ENCODE measurements around the gene LMAN2. TPM values are rescaled to one million over a fixed set of nuclear protein-coding genes. Genes with fewer than 3 reads are reported as not detected.

LMAN2 gene
- total and polyA plus RNA-seq, 10 donors = 50.1 to 211 (median 98.1) TPM

DNA sequence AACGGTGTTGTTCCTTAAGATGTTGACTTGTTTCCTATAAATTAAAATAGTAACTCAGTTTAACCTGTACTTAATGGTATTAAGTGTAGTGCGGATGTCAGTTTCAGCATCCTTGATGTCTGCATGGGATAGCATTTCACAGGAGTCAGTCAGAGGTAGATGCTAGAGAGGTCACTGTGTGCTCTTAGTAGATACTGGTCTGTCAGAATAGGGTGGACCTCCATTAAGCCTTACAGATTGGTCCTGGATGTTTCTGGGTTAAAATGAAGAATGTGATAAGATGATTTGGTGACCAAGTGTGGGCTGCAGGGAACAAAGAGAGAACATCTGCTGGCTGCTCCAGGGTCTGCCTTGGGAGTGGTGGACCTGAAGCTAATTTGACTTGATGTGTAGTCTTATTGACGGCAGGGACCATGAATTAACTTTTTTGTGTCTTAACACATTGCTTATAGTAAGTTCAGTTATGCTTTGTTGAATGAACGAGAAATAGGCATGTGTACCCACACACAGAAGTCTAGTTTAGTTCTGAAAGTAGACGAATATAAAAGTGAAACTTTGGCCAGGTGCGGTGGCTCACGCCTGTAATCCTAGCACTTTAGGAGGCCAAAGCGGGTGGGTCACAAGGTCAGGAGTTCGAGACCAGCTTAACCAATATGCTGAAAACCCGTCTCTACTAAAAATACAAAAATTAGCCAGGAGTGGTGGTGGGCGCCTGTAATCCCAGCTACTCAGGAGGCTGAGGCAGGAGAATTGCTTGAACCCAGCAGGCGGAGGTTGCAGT is 60.5 kb downstream of the LMAN2 start:
- peaks cover 0 to 100% (median 84%) of the 10 kb centered on the region in 6 donors for H3K36me3 ChIP-seq

GRCh38 chr5:177288191-177288590 is 63.3 kb downstream of the LMAN2 start:
- H3K9me3 ChIP-seq = no peaks in the 10 kb centered on the region
- intact Hi-C loops (cut with DNase I; ENCODE audit: low total_unique reads) = no loop called here
- no peaks in the 10 kb centered on the region for H3K27me3 ChIP-seq (replicated peaks in 1 of 7)
- H3K4me1 ChIP-seq = peaks cover 0 to 16% (median 0%) of the 10 kb centered on the region in 6 donors
- 88 to 97% (median 92%) methylated on average over 2 of the region's 2 CpGs for WGBS, 5 donors
- no peak for TF ChIP-seq POLR2A (IDR thresholded peaks at IDR 0.05)
- TF ChIP-seq, protein P1, sequence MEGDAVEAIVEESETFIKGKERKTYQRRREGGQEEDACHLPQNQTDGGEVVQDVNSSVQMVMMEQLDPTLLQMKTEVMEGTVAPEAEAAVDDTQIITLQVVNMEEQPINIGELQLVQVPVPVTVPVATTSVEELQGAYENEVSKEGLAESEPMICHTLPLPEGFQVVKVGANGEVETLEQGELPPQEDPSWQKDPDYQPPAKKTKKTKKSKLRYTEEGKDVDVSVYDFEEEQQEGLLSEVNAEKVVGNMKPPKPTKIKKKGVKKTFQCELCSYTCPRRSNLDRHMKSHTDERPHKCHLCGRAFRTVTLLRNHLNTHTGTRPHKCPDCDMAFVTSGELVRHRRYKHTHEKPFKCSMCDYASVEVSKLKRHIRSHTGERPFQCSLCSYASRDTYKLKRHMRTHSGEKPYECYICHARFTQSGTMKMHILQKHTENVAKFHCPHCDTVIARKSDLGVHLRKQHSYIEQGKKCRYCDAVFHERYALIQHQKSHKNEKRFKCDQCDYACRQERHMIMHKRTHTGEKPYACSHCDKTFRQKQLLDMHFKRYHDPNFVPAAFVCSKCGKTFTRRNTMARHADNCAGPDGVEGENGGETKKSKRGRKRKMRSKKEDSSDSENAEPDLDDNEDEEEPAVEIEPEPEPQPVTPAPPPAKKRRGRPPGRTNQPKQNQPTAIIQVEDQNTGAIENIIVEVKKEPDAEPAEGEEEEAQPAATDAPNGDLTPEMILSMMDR (IDR thresholded peaks at IDR 0.05 in 8 of 11, conservative IDR thresholded peaks at IDR 0.05 in 3 of 11) = no peak
- no peak for TF ChIP-seq POLR2AphosphoS5 (IDR thresholded peaks at IDR 0.05)
- H3K36me3 ChIP-seq = peaks cover 4 to 100% (median 84%) of the 10 kb centered on the region in 6 donors
- H3K4me3 ChIP-seq = no peak overlapping the region
- DNase-seq = no peak
- H3K27ac ChIP-seq = no peak overlapping the region

More for the DNA sequence above, 60.5 kb downstream of the LMAN2 start:
- Histone ChIP-seq H3K27me3 (replicated peaks in 1 of 7) (no peaks in the 10 kb centered on the region), H3K27ac (peak overlapping the region in 1 of 8 donors; percentile 66), H3K4me3 (no peak overlapping the region), H3K9me3 (no peaks in the 10 kb centered on the region), H3K4me1 (peaks cover 4 to 31% (median 9%) of the 10 kb centered on the region in 6 donors)
- TF ChIP-seq, protein P1 (IDR thresholded peaks at IDR 0.05 in 8 of 11, conservative IDR thresholded peaks at IDR 0.05 in 3 of 11) = no peak
- no peak for TF ChIP-seq POLR2A (IDR thresholded peaks at IDR 0.05)
- 77 to 91% (median 82%) methylated on average over 12 of the region's 12 CpGs for WGBS, 5 donors
- intact Hi-C loops (cut with DNase I; ENCODE audit: low total_unique reads) = no loop called here
- DNase-seq = no peak

Other genes starting within 250 kb of the LMAN2 start
- gene NSD1, start 217.9 kb downstream of the LMAN2 start, total RNA-seq = 100 to 1,000 TPM in 2 of 7 donors, 10 to 100 TPM in 5; 65.0 to 130 (median 79.7) TPM
- 1 to 10 TPM; 4.1 to 9.7 (median 5.0) TPM for gene NSD1, start 217.9 kb downstream of the LMAN2 start, polyA plus RNA-seq
- gene RAB24, start 47.9 kb downstream of the LMAN2 start, total RNA-seq = 10 to 100 TPM; 52.1 to 90.4 (median 80.8) TPM
- gene RAB24, start 47.9 kb downstream of the LMAN2 start, polyA plus RNA-seq = 100 to 1,000 TPM in 2 of 3 donors, 10 to 100 TPM in 1; 90.6 to 181 (median 170) TPM
- 100 to 1,000 TPM in 5 of 7 donors, 10 to 100 TPM in 2; 74.5 to 173 (median 106) TPM for gene PRELID1, start 47.9 kb downstream of the LMAN2 start, total RNA-seq
- 100 to 1,000 TPM; 131 to 174 (median 154) TPM for gene PRELID1, start 47.9 kb downstream of the LMAN2 start, polyA plus RNA-seq
- 10 to 100 TPM; 19.3 to 80.7 (median 26.7) TPM for gene MXD3, start 39.8 kb downstream of the LMAN2 start, total RNA-seq
- 10 to 100 TPM; 25.9 to 32.5 (median 26.2) TPM for gene MXD3, start 39.8 kb downstream of the LMAN2 start, polyA plus RNA-seq
- gene RGS14, start 6.3 kb upstream of the LMAN2 start, total RNA-seq = 100 to 1,000 TPM in 1 of 7 donors, 10 to 100 TPM in 6; 61.5 to 111 (median 77.1) TPM
- gene RGS14, start 6.3 kb upstream of the LMAN2 start, polyA plus RNA-seq = 10 to 100 TPM; 45.3 to 95.9 (median 61.6) TPM
- under 1 TPM in 5 of 7 donors, not detected in 2; 0.13 to 0.77 (median 0.19) TPM for gene SLC34A1, start 32.8 kb upstream of the LMAN2 start, total RNA-seq
- gene SLC34A1, start 32.8 kb upstream of the LMAN2 start, polyA plus RNA-seq = under 1 TPM in 2 of 3 donors, not detected in 1; 0.02 to 0.06 TPM
- not detected for gene PFN3, start 49.0 kb upstream of the LMAN2 start, total RNA-seq
- not detected for gene PFN3, start 49.0 kb upstream of the LMAN2 start, polyA plus RNA-seq
- gene F12, start 57.9 kb upstream of the LMAN2 start, total RNA-seq = 1 to 10 TPM in 3 of 7 donors, under 1 TPM in 4; 0.60 to 1.7 (median 0.94) TPM
- 1 to 10 TPM; 1.1 to 2.3 (median 1.3) TPM for gene F12, start 57.9 kb upstream of the LMAN2 start, polyA plus RNA-seq
- gene GRK6, start 75.0 kb upstream of the LMAN2 start, total RNA-seq = 100 to 1,000 TPM; 114 to 170 (median 149) TPM
- gene GRK6, start 75.0 kb upstream of the LMAN2 start, polyA plus RNA-seq = 10 to 100 TPM; 45.7 to 75.9 (median 55.3) TPM
- 1 to 10 TPM in 6 of 7 donors, not detected in 1; 2.6 to 5.3 (median 4.7) TPM for gene PRR7, start 95.1 kb upstream of the LMAN2 start, total RNA-seq
- gene PRR7, start 95.1 kb upstream of the LMAN2 start, polyA plus RNA-seq = 1 to 10 TPM; 1.7 to 5.7 (median 3.9) TPM
- 10 to 100 TPM; 13.0 to 26.5 (median 17.6) TPM for gene DBN1, start 122.0 kb upstream of the LMAN2 start, total RNA-seq
- gene DBN1, start 122.0 kb upstream of the LMAN2 start, polyA plus RNA-seq = 10 to 100 TPM in 1 of 3 donors, 1 to 10 TPM in 2; 6.8 to 16.3 (median 7.6) TPM
- 100 to 1,000 TPM in 3 of 7 donors, 10 to 100 TPM in 4; 44.8 to 220 (median 86.4) TPM for gene PDLIM7, start 145.9 kb upstream of the LMAN2 start, total RNA-seq
- 100 to 1,000 TPM in 1 of 3 donors, 10 to 100 TPM in 2; 42.5 to 125 (median 59.2) TPM for gene PDLIM7, start 145.9 kb upstream of the LMAN2 start, polyA plus RNA-seq
- 100 to 1,000 TPM; 111 to 231 (median 149) TPM for gene DOK3, start 158.2 kb upstream of the LMAN2 start, total RNA-seq
- 100 to 1,000 TPM in 1 of 3 donors, 10 to 100 TPM in 2; 69.9 to 144 (median 98.4) TPM for gene DOK3, start 158.2 kb upstream of the LMAN2 start, polyA plus RNA-seq
- 100 to 1,000 TPM in 2 of 7 donors, 10 to 100 TPM in 5; 68.9 to 126 (median 91.8) TPM for gene DDX41, start 165.3 kb upstream of the LMAN2 start, total RNA-seq
- 10 to 100 TPM; 68.9 to 99.4 (median 92.9) TPM for gene DDX41, start 165.3 kb upstream of the LMAN2 start, polyA plus RNA-seq
- gene FAM193B, start 202.9 kb upstream of the LMAN2 start, total RNA-seq = 100 to 1,000 TPM in 5 of 7 donors, 10 to 100 TPM in 2; 86.9 to 155 (median 116) TPM
- gene FAM193B, start 202.9 kb upstream of the LMAN2 start, polyA plus RNA-seq = 100 to 1,000 TPM; 145 to 364 (median 348) TPM
- gene TMED9, start 240.5 kb upstream of the LMAN2 start, total RNA-seq = 100 to 1,000 TPM in 4 of 7 donors, 10 to 100 TPM in 3; 72.0 to 126 (median 110) TPM
- 10 to 100 TPM; 52.6 to 96.9 (median 91.9) TPM for gene TMED9, start 240.5 kb upstream of the LMAN2 start, polyA plus RNA-seq
- 10 to 100 TPM; 26.8 to 35.6 (median 32.5) TPM for gene B4GALT7, start 248.5 kb upstream of the LMAN2 start, total RNA-seq
- 10 to 100 TPM; 22.7 to 43.8 (median 37.4) TPM for gene B4GALT7, start 248.5 kb upstream of the LMAN2 start, polyA plus RNA-seq